Ramos (cell line): Measurements from ENCODE around the gene OR2AE1.

Experiments
- in situ Hi-C: fragments of 300-500 bp; cut with MboI; formaldehyde crosslinking; loops from one replicate; pipeline ENCODE4 v1.14.3; 2022; ENCODE audit warnings: low sequenced_read_pairs; ENCODE audit not compliant: unreplicated experiment

Gene OR2AE1

DNA sequence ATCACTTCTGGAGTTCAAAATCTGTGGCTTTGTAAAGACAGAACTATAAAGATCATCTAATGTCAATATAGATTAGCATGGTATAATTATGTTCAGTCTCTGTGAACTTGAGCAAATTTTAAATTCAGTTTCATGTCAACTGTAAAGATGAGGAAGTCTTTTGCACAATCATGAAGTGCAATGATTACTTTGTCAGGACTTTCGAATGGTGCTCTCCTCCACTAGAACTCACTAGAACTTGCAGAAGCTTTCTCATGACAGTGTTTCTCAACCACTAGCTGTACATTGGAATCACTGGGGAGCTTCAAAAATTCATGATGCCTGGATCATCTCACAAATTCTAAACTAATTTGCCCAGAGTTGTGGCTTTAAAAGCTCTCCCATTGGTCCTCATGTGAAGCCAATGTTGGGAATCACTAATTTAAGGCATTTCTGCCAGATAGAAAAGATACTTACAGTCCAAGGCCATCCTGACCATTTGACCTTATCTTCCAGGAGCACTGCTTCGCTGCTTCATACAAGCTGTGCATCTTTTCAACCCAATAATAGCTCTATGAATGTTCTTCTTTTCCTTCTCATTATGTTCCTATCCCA, 12.9 kb downstream of the OR2AE1 start:
- in situ Hi-C loops: no loop called here

GRCh38 chr7:99860281-99861127, 16.3 kb downstream of the OR2AE1 start:
- in situ Hi-C loops: no loop called here

DNA sequence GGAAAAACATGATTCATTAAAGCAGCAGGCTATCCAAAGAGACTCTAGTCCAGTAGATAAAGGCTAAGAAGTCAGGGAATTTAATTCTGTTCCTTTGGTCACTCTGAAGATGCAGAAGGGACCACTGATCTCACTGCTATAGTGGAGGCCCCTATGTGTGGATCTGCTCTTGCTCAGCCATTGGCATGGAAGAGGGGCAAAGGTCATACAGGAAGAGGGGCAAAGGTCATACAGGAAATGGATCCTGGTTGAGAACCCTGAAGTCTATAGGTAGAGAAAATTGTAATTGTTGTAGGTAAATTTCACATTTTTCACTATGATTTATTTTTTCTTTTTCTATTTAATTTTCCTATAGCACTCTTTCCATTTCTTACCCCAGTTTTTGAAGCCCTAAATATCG, 21.6 kb downstream of the OR2AE1 start:
- in situ Hi-C loops: no loop called here

GRCh38 chr7:99848420-99849216, 28.2 kb downstream of the OR2AE1 start:
- in situ Hi-C loops: no loop called here

- in situ Hi-C loops: no loop called here
Measured at GRCh38 chr7:99844328-99844727, 32.5 kb downstream of the OR2AE1 start.

DNA sequence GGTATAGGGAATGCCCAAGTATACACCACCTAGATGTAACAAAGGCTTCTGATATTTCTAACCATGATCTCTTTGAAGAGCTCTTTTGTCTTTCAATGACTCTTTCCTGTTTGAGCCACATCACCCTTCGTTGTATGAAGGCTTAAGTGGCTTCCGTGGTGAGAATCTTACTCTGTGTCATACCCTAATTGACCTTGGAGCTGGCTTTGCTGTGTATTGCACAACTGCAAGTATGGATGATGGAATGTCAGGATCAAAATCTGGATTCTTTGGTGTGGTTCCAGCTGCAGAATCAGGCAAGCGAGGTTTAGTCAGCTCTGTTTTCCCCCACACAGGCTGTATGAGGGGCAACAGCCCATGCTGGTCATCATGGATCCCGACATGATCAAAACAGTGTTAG, 33.0 kb downstream of the OR2AE1 start:
- in situ Hi-C loops: no loop called here

DNA sequence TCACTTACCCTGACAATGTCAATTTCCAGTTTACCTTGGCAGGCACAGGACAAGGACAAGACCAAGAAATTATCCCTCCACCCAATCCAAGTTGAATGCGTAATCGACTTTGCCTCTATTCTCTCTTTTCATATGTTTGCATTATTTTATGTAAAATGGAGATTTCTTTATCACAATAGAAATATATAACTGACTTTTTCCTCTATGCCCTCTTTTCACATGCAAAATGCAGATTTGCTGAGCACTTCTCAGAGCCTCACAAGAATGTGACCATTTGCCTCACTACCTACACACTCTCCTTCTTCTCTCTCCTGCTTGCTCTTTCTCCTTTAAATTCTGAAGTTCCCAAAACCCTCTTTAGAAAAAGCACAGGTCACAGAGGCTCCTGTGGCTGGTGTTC, 33.9 kb downstream of the OR2AE1 start:
- in situ Hi-C loops: no loop called here

DNA sequence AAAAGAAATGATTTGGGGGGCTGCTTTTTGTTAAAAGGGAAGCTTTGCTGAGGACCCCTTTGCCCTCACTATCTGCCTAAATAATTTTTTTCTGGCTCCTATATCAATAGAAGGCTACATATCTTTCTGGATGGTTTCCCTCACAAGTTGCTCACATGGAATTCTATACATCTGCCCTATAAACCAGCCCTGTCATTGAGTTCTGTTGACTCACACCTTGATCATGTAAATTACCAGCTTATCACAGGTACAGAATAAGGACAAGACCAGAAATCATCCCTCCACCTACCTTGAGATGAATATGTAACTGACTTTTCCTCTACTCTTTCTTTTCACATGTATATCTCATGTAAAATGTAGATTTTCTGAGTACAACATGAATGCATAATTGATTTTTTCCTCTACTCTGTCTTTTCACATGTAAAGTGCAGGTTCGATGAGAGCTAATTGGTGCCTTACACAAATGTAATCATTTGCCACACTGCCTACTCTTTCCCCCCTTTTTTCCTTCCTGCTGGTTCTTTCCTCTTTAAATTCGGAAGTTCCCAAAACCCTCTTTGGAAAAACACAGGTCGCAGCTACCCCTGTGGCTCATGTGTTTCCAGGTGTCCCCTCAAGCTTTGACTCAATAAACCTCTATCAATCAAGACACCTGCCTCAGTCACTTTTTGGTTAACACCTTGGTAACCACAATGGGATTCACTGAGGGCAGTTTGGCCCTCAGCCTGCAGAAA, 36.5 kb downstream of the OR2AE1 start:
- in situ Hi-C loops: no loop called here

- in situ Hi-C loops: no loop called here
Measured at GRCh38 chr7:99839287-99840021, 37.4 kb downstream of the OR2AE1 start.

- in situ Hi-C loops: no loop called here
Measured at GRCh38 chr7:99837649-99838361, 39.0 kb downstream of the OR2AE1 start.

- in situ Hi-C loops: no loop called here
Measured at GRCh38 chr7:99835189-99835588, 41.6 kb downstream of the OR2AE1 start.

GRCh38 chr7:99834382-99834781, 42.5 kb downstream of the OR2AE1 start:
- in situ Hi-C loops: no loop called here

DNA sequence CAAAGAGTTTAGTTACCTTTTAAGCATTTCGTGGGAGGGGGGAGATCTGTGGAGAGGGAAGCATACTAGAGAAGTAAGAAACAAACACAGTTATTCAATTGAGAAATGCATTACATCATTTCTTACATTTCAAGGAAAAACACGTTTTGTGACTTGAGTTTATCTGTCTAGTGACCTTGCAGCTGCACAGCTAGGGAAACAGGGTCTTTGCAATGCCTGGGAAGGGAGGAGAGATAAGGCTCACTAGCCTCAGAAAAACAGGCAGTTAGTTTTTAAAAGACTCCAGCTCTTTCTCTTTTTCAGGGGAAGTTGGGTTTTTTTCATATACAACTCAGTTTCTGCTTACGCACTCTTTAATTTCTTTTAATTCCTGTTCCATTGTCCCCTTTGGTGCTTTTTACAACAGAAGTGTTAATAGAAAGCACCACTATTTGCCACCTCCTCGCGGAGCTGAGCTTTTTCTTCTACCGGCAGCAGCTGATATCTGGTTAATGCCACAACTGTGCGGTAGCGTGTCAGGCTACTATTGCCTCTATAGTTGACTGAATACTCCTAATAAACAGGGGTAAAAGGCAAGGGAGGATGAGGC, 43.5 kb downstream of the OR2AE1 start:
- in situ Hi-C loops: no loop called here

DNA sequence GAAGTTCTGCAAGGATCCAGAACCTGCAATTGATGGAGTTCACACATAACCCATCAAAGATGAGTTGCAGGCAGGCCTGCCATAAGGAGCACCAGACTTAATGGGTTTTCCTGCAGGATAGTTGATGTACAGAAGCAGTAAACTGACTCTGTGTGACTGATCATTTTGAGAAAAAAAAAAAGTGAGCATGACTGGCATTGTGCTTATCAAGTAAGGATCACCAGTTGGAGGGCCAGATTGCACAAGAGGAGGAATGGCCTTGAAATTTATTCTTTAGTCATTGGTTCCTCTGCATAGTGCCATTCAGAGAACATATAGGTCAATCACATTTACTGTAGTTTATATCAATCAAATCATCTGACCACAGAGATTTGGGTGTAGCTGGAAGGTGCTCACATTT, 45.2 kb downstream of the OR2AE1 start:
- in situ Hi-C loops: no loop called here

DNA sequence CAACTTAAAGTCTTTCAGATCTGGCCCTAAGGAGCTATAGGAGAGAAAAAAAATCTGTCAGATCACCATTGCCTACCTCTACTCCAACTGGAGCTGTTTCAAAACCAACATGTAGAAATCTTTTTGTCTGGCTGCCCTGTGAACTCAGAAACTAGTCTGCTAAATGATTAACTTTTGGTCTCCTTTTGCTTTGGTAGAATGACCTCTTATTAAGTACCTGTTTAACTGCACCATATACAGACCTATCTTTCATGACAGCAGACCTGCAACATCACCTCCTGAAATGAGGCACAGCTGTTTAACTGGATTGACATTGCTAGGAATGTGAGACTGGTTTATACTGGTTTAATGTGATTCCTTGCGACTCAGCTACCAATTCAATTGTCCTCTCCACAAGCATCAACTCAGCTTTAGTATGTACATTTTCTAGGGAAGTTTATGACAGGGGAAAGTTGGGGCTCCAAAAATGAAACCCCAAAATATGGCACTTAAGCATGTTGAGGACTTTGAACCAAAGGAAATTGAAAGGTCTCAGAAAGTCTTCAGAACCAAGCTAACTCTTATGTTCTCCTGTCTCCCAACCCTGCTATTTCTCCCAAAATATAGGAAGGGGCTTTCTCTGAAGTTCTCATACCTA, 47.2 kb downstream of the OR2AE1 start:
- in situ Hi-C loops: no loop called here

GRCh38 chr7:99828811-99829210, 48.0 kb downstream of the OR2AE1 start:
- in situ Hi-C loops: no loop called here

GRCh38 chr7:99827040-99827778, 49.6 kb downstream of the OR2AE1 start:
- in situ Hi-C loops: no loop called here
